Smooth muscle cell (in vitro differentiated cells): ENCODE measurements around the gene AHDC1. TPM values are rescaled to one million over a fixed set of nuclear protein-coding genes. Genes with fewer than 3 reads are reported as not detected.

ENCODE experiments used
- DNase-seq: peaks from one replicate; lab custom pipeline; 2025; ENCODE audit not compliant: unreplicated experiment; lab: John Stamatoyannopoulos, UW
- H2AFZ ChIP-seq: fragments of 200-600 bp; sonication (generic); 2 replicates; pipeline ENCODE4 v1.6.0; 2016; ENCODE audit warnings: antibody characterized with exemption, low read depth, mild to moderate bottlenecking
- H3F3A ChIP-seq: fragments of 200-600 bp; sonication (generic); 2 replicates; pipeline ENCODE4 v1.6.0; 2017; ENCODE audit warnings: antibody characterized with exemption, low read depth
- H3K27ac ChIP-seq: fragments of 200-600 bp; sonication (generic); 2 replicates; pipeline ENCODE4 v1.5.1; 2016; ENCODE audit warnings: low read depth, mild to moderate bottlenecking
- H3K27me3 ChIP-seq: fragments of 200-600 bp; sonication (generic); 2 replicates; pipeline ENCODE4 v1.6.1; 2016; ENCODE audit warnings: low read depth, mild to moderate bottlenecking
- H3K36me3 ChIP-seq: fragments of 200-600 bp; sonication (generic); 2 replicates; pipeline ENCODE4 v1.5.1; 2016; ENCODE audit warnings: low read depth
- H3K4me1 ChIP-seq: fragments of 200-600 bp; sonication (generic); 2 replicates; pipeline ENCODE4 v1.5.1; 2016; ENCODE audit warnings: low read depth
- H3K4me2 ChIP-seq: fragments of 200-600 bp; sonication (generic); 2 replicates; pipeline ENCODE4 v1.6.0; 2016; ENCODE audit warnings: mild to moderate bottlenecking
- H3K4me3 ChIP-seq: fragments of 200-600 bp; sonication (generic); 2 replicates; pipeline ENCODE4 v1.5.1; 2016; ENCODE audit warnings: mild to moderate bottlenecking
- H3K79me2 ChIP-seq: fragments of 200-600 bp; sonication (generic); 2 replicates; pipeline ENCODE4 v1.6.0; 2016; ENCODE audit warnings: low read depth, mild to moderate bottlenecking
- H3K9ac ChIP-seq: fragments of 200-600 bp; sonication (generic); 2 replicates; pipeline ENCODE4 v1.6.0; 2016; ENCODE audit warnings: low read depth
- H3K9me3 ChIP-seq: fragments of 200-600 bp; sonication (generic); replicated peaks from 2 replicates; pipeline ENCODE4 v1.5.1; 2016; ENCODE audit warnings: low read depth
- H4K20me1 ChIP-seq: fragments of 200-600 bp; sonication (generic); 2 replicates; pipeline ENCODE4 v1.6.0; 2016; ENCODE audit warnings: low read depth
- WGBS: methylation state at CpG from one replicate; pipeline ENCODE4 v1.1.7; 2016; ENCODE audit warnings: low lambda C conversion rate; 5-methylcytosine and 5-hydroxymethylcytosine counted together
- polyA plus RNA-seq: library from polyadenylated mRNA; unstranded; fragments of >200 nt; fragmentation: Nextera tagmentation; extraction: Ambion mirVana; gene quantifications from 2 replicates; pipeline ENCODE4 v1.2.1, GENCODE V29; 2016
- total RNA-seq: library from RNA; depleted of rRNA; stranded (reverse); fragments of >200 nt; gene quantifications from 2 replicates; pipeline ENCODE4 v1.2.3, GENCODE V29; 2014
- TF ChIP-seq, protein P1 (sequence below): fragments of 200-600 bp; sonication (generic); IDR thresholded peaks from 2 replicates; pipeline ENCODE4 v1.5.1; 2017; ENCODE audit warnings: borderline replicate concordance, mild to moderate bottlenecking, antibody characterized with exemption; ENCODE audit not compliant: insufficient read depth, poor library complexity, severe bottlenecking

The AHDC1 gene
- total and polyA plus RNA-seq, 2 experiments from 2014 or later: 12.2 TPM

DNA sequence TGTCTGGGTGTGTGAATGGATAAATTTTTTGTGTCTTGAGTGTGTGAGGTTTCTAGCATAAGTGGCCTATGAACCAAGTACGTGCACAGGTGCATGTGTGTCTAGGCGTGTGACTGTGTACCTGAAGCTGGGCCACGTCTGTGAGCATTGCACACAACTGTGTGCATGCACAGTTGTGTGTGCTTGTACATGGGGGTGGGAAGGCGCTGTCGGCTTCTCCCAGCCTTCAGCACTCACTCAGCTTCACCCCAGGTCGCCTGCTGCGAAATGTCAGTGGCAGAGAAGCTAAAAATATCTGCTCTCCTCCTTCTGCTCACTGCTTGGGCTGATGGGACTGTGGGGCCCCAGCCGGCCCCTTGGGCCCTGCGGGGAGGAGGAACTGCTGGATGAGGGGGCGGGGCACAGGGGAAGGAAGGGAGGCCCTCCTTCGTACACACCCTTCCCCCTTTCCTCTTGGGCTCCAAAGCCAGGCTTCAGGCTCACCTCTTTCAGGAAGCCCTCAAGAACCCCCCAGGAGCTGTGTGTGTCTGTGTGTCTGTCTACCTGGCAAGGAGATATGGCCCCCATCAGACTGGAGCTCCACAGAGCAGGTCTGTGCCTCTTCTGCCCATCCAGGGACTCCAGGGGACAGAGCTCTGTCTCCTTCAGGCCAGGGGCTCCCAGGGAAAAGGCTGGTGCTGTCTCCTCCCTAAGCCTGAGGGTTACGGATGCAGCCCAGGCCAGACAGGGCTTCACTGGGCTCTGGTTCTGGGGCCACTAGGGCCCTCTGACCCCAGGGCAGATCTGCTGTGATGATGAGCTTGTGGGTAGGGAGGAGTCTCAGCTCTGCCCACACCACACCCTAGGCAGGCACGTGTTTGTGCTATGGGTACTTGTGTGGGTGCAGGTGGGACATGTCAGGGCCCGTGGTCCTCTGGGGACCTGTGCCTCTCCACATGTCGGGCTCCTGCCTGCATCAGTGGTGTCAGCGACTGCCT is 78.4 kb downstream of the AHDC1 start:
- peak; percentile 34 for DNase-seq
- Histone ChIP-seq H3K4me2 (peak overlapping the region; percentile 90), H2AFZ (no peak overlapping the region), H3K9me3 (no peaks in the 10 kb centered on the region), H3K36me3 (no peaks in the 10 kb centered on the region), H3K4me3 (peak overlapping the region; percentile 36), H3K9ac (peak overlapping the region; percentile 31), H3F3A (peaks cover 35% of the 10 kb centered on the region), H3K27ac (peak overlapping the region; percentile 80), H3K4me1 (peaks cover 67% of the 10 kb centered on the region), H3K79me2 (no peaks in the 10 kb centered on the region), H4K20me1 (no peaks in the 10 kb centered on the region), H3K27me3 (no peaks in the 10 kb centered on the region)
- WGBS: 26% methylated on average over 16 of the region's 16 CpGs
- TF ChIP-seq, protein P1, sequence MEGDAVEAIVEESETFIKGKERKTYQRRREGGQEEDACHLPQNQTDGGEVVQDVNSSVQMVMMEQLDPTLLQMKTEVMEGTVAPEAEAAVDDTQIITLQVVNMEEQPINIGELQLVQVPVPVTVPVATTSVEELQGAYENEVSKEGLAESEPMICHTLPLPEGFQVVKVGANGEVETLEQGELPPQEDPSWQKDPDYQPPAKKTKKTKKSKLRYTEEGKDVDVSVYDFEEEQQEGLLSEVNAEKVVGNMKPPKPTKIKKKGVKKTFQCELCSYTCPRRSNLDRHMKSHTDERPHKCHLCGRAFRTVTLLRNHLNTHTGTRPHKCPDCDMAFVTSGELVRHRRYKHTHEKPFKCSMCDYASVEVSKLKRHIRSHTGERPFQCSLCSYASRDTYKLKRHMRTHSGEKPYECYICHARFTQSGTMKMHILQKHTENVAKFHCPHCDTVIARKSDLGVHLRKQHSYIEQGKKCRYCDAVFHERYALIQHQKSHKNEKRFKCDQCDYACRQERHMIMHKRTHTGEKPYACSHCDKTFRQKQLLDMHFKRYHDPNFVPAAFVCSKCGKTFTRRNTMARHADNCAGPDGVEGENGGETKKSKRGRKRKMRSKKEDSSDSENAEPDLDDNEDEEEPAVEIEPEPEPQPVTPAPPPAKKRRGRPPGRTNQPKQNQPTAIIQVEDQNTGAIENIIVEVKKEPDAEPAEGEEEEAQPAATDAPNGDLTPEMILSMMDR: no peak

DNA sequence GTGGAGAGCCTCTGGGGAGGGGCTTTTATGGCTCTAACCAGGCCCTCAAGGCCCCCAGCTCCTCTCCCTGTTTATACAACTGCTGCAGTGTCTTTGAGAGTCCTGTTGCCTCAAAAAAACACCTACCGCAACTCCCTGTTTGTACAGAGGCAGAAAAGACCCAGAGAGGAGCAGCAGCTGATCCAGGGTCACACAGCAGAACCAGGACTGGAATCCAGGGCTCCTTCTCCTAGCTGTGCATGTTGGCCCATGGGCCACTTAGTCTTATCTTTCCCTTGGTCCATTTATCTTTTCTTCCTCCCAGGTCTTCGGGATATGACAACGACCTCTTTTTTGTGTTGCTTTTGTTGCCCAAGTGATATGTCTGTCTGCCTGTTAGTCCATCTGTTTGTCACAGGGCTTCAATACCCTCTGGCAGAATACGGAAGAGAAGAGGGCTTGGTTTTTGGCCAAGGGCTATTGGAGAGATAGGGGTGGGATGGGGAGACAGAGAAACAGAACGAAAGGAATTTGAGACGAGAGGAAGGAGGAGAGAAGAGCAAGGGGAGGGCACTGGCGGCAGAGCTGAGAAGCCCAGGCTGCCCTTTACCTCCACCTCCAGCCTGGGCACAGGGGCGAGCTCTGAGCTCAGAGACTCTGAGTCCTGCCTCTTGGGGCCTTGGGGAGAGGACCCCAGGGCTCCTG is 80.5 kb downstream of the AHDC1 start:
- 59% methylated on average over 8 of the region's 8 CpGs for WGBS

DNA sequence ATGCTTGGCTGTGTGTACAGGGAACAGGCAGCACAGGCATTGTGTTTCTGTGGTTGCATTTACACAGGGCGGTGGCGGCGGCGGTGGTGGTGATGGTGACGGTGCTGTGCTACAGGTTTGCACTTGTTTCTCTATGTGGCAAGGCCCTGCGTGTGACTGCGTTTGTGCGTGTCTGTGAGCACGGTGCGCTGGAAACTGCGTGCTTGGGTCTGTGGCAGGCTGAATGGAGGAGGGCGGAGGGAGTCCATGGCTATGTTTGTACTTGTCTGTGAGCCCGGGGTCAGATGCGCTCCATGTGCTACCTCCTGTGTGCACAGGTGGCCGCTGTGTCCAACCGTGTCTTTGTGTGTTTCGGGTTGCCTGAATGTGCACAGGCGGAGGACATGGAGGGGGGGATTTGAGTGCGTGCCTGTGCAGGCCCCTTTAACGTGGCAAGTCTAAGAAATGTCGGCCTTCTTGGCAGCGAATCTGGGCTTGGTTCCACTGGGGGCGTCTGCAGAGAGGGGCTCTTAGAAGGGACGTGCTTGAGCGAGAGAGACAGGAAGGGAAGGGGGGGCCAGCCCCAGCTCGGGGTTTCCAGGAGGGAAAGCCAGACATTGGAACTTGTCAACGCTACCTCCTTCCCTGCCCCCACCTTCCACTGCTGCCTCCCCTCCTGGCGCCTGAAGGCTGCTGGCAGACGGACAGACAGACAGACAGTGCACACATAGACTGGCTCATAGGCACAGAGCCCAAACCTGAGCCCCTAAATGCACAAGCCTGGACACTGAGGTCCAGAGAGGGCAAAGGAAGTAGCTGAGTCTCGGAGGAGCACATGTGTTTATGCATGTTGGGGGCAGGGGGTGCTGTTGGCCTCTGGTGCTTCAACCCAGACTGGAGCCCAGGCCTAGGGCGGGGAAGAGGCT is 81.3 kb downstream of the AHDC1 start:
- TF ChIP-seq, protein P1: peak; percentile 19
- H3K4me2 ChIP-seq: peak overlapping the region; percentile 62
- H3K4me1 ChIP-seq: peaks cover 77% of the 10 kb centered on the region
- H3K4me3 ChIP-seq: no peak overlapping the region
- no peaks in the 10 kb centered on the region for H4K20me1 ChIP-seq
- peak overlapping the region; percentile 13 for H3K27ac ChIP-seq
- no peaks in the 10 kb centered on the region for H3K79me2 ChIP-seq
- H3K36me3 ChIP-seq: no peaks in the 10 kb centered on the region
- H2AFZ ChIP-seq: no peak overlapping the region
- no peaks in the 10 kb centered on the region for H3K27me3 ChIP-seq
- H3K9ac ChIP-seq: no peak overlapping the region
- peaks cover 26% of the 10 kb centered on the region for H3F3A ChIP-seq
- WGBS: 62% methylated on average over 31 of the region's 31 CpGs
- DNase-seq: no peak
- no peaks in the 10 kb centered on the region for H3K9me3 ChIP-seq

More for the DNA sequence above, 80.5 kb downstream of the AHDC1 start:
- no peaks in the 10 kb centered on the region for H4K20me1 ChIP-seq
- no peak overlapping the region for H3K4me3 ChIP-seq
- H3K4me1 ChIP-seq: peaks cover 78% of the 10 kb centered on the region
- H3K27me3 ChIP-seq: no peaks in the 10 kb centered on the region
- H3K9ac ChIP-seq: no peak overlapping the region
- H3K9me3 ChIP-seq: no peaks in the 10 kb centered on the region
- H3K27ac ChIP-seq: peak overlapping the region; percentile 13
- peaks cover 26% of the 10 kb centered on the region for H3F3A ChIP-seq
- no peak overlapping the region for H2AFZ ChIP-seq
- DNase-seq: no peak
- peak overlapping the region; percentile 62 for H3K4me2 ChIP-seq
- TF ChIP-seq, protein P1: no peak
- no peaks in the 10 kb centered on the region for H3K36me3 ChIP-seq
- no peaks in the 10 kb centered on the region for H3K79me2 ChIP-seq
